GM21786 (cell line): ENCODE results near the gene IDNK.

Source experiments
- ATAC-seq: cut with Tn5 transposase; IDR thresholded peaks from one replicate; pipeline ENCODE4 v1.9.1; 2021; ENCODE audit not compliant: unreplicated experiment

The IDNK gene

GRCh38 chr9:83633255-83633654 is 10.3 kb downstream of the IDNK start:
- no peak for ATAC-seq

DNA sequence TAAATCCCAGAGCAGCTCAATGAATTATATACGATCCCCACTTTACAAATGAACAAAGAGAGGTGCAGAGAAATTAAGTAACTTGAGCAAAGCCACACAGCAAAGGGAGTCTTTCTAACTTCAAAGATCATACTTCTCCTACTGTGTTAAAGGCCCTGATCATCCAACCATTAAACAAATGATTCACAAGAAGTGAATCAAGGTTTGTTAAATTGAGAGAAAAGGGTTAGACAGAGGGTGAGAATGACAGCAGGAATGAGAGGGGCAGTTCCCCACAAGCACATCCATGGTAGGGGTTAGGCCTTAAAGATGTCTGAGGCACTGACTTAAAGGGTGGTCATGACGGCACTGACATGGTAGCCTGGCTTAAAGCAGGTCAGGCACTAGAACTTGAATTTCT is 10.7 kb downstream of the IDNK start:
- no peak for ATAC-seq

DNA sequence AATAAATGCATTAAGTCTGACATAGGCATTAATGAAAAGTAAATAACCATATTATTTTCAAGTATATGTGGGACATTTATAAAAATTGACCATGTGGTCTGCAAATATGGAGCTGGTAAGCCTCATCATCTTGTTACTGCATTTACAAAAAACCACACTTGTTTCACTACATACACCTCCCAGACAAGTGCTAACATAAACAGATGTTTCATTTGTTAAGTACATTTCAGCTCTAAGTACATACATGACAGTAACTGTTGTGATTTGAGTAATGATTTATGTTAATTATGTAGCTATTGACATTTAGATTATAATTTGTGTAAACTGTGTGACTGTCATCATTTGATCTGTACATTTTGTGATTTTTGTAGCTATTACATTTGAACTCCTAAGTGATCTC is 13.9 kb downstream of the IDNK start:
- no peak for ATAC-seq

- ATAC-seq: no peak
Measured at GRCh38 chr9:83637389-83637788, 14.4 kb downstream of the IDNK start.

DNA sequence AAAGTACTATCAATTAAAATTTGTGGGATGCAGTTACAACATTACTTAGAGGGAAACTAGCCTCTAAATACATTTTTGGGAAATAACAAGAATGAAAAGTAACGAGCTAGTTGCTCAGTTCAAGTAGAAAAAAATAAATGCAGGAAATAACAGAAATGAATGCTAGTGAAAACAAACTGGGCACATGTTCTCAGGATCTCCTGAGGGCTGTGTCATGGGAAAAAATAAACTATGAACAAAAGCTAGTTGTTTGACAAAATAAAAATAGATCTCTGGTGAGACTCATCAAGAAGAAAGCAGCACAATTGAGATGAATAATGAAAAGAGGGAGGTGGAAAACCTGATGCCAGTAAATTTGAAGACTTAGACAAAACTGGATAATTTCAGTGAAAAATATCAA is 16.3 kb downstream of the IDNK start:
- ATAC-seq: no peak

GRCh38 chr9:83642793-83643192 is 19.9 kb downstream of the IDNK start:
- no peak for ATAC-seq

DNA sequence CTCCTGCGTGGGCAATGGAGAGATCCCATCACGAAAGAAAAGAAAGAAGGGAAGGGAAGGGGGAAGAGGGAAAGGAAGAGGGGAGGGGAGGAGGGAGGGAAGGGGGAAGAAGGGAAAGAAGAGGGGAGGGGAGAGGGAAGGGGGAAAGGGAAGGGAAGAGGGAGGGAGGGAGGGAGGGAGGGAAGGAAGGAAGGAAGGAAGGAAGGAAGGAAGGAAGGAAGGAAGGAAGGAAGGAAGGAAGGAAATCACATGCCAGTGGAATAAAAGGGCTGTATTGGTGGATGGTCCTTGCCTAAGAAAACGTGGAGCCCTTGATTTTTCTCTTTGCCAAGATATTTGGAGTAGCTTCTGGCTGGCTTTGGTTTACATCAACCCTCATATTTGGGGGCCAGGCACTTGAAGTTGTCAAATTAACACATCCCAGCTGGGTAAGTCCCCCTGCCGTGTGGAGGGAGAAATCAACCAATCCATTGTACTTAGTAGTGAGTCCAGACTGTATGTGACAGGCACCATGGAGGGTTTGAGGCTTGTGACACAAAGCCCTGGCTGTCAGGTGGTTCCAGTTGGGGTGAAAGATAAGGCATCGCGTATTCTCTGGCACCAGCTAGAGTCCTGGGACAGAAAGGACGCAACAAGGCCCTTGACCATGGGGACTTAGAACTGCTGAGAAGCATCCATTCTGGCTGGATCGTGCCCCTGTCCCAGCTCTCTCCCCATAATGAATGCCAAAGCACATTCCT is 23.7 kb downstream of the IDNK start:
- ATAC-seq: no peak

- ATAC-seq: peak; percentile 63
Measured at GRCh38 chr9:83649080-83649479, 26.1 kb downstream of the IDNK start.

GRCh38 chr9:83649515-83649914 is 26.6 kb downstream of the IDNK start:
- ATAC-seq: no peak

DNA sequence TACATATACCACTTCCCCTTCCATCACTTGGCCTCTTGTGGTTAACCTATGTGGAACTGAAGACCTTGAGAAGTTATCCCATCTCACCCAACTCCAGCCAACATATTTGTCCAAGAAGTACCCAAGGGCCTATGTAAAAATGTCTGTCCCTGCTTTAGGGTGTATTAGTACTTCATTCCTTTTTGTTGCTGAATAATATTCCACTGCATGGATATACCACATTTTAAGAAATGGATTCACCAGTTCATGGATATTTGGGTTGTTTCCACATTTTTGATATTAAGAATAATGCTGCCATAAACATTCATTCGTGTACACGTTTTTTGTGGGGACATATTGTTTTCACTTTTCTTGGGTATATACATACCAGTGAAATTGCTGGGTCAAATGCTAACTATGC is 28.6 kb downstream of the IDNK start:
- ATAC-seq: no peak

- no peak for ATAC-seq
Measured at GRCh38 chr9:83652433-83652832, 29.5 kb downstream of the IDNK start.

GRCh38 chr9:83655433-83655832 is 32.5 kb downstream of the IDNK start:
- ATAC-seq: no peak

DNA sequence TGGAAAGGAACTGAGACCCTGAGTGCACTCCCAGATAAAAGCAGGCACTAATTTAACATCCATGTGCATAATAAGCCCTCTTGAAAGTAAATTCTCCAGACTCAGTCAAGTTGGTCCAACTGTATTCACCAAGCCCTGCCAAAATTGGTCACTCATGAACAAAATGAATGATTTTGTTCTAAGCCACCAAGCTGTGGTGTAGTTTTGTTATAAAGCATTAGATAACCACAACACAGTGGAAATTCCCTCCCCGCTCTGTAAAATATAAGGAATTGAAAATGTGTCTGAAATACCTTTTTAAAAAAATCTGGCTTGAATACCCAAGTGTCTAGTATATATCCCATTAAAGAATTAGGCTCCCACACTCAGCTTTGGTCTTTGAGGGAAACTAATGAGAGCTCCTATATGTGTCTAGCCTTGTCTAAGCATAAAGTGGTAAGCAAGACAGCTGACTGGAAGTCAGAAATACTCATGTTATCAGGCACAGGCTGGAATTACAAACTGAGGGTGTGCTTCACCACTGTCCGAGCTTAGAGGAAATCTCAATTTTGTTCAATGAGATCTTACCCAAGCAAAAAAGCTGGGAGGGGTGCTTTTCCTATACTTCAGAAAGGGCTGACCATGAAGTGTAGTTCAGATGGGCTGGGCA is 33.2 kb downstream of the IDNK start:
- peak; percentile 69 for ATAC-seq

DNA sequence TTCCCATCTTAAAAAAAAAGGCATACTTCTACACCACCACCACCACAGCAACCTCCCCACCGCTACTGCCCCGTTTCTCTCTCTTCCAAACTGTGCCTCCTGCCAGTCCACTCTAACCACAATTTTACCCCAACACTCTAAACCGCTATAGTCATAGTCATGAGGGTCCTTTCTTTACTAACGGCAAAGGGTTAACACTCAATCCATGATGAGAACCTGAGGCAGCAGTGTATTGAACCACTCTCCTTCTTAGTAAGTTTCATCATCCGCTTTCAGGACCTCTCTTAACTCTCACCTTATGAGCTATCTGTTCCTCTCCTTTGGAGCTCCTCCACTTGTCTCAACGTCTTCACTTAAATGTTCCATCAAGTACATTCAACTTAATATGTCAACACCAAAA is 34.0 kb downstream of the IDNK start:
- no peak for ATAC-seq

- no peak for ATAC-seq
Measured at GRCh38 chr9:83662933-83663332, 40.0 kb downstream of the IDNK start.

- ATAC-seq: peak; percentile 90
Measured at GRCh38 chr9:83665580-83666200, 42.7 kb downstream of the IDNK start.

- no peak for ATAC-seq
Measured at GRCh38 chr9:83669067-83669466, 46.1 kb downstream of the IDNK start.

GRCh38 chr9:83670381-83670780 is 47.4 kb downstream of the IDNK start:
- no peak for ATAC-seq

DNA sequence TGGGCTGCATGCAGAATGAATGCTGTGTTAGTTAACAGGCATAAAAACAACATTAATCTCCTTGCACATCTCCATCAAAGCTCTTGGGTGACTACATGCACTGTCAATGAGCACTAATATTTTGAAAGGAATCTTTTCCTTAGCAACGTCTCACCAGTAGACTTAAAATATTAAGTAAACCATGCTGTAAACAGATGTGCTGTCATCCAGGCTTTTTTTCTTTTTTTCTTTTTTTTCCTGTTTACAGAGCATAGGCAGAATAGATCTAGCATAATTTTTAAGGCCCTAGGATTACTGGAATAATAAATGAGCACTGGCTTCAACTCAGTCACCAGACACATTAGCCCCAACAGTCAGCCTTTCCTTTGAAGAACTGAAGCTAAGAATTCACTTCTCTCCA is 48.5 kb downstream of the IDNK start:
- ATAC-seq: no peak

DNA sequence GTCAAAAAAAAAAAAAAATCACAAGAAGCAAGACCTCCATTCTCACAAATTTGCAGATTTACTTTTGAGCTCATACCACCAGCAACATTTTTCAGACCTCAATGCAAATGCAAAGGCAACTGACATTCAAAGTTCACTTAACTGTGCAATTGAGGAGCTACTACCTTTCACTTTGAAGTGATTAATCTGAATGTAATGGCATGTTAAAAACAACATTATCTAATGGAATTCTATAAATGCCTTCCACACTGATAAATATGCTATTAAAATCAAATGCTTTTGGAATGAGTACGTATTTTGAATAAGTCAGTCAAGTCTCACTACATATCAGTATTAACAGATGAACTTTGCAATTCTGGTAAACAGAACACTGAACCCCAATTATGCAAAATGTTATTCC is 52.5 kb downstream of the IDNK start:
- no peak for ATAC-seq

- no peak for ATAC-seq
Measured at GRCh38 chr9:83677596-83677995, 54.7 kb downstream of the IDNK start.

DNA sequence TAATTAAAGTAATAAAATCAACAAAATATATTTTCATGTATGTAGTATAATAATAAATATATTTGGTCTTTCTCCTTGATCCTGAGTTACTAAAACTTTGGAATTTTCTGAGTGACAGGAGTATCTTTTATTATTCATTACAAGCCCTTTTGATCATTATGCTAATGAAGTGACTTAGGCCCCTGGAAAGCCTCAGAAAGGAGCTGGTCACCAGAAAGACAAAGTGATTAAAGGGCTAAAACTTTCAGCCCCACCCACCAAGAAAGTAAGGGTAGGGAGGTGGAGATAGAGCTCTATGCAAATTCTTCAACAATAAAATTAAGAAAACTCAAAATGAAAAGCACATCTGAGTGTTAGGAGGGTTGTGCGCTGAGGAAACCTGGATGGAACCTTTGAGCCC is 57.3 kb downstream of the IDNK start:
- no peak for ATAC-seq
